Measurements from ENCODE around the gene OSBPL3. TPM values are rescaled to one million over a fixed set of nuclear protein-coding genes. Genes with fewer than 3 reads are reported as not detected.

OSBPL3 gene
- total and polyA plus RNA-seq, 4 donors: 0.28 to 3.0 (median 1.1) TPM

- no peak for DNase-seq (ENCODE audit: low spot score)
- TF ChIP-seq NR2F2 (IDR thresholded peaks at IDR 0.05) (no peak), YY1 (IDR thresholded peaks at IDR 0.05) (no peak), HNF4A (conservative IDR thresholded peaks at IDR 0.05) (no peak), RXRA (IDR thresholded peaks at IDR 0.05) (no peak), HNF4G (IDR thresholded peaks at IDR 0.05) (no peak), GABPA (IDR thresholded peaks at IDR 0.05 in 1 of 2, conservative IDR thresholded peaks at IDR 0.05 in 1 of 2) (no peak), ZBTB33 (IDR thresholded peaks at IDR 0.05) (no peak), JUND (IDR thresholded peaks at IDR 0.05) (no peak), FOXA1 (IDR thresholded peaks at IDR 0.05) (no peak), RAD21 (IDR thresholded peaks at IDR 0.05) (no peak), TAF1 (conservative IDR thresholded peaks at IDR 0.05) (no peak)
- TF ChIP-seq, protein P1, sequence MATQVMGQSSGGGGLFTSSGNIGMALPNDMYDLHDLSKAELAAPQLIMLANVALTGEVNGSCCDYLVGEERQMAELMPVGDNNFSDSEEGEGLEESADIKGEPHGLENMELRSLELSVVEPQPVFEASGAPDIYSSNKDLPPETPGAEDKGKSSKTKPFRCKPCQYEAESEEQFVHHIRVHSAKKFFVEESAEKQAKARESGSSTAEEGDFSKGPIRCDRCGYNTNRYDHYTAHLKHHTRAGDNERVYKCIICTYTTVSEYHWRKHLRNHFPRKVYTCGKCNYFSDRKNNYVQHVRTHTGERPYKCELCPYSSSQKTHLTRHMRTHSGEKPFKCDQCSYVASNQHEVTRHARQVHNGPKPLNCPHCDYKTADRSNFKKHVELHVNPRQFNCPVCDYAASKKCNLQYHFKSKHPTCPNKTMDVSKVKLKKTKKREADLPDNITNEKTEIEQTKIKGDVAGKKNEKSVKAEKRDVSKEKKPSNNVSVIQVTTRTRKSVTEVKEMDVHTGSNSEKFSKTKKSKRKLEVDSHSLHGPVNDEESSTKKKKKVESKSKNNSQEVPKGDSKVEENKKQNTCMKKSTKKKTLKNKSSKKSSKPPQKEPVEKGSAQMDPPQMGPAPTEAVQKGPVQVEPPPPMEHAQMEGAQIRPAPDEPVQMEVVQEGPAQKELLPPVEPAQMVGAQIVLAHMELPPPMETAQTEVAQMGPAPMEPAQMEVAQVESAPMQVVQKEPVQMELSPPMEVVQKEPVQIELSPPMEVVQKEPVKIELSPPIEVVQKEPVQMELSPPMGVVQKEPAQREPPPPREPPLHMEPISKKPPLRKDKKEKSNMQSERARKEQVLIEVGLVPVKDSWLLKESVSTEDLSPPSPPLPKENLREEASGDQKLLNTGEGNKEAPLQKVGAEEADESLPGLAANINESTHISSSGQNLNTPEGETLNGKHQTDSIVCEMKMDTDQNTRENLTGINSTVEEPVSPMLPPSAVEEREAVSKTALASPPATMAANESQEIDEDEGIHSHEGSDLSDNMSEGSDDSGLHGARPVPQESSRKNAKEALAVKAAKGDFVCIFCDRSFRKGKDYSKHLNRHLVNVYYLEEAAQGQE (IDR thresholded peaks at IDR 0.05): no peak
- no peaks in the 10 kb centered on the region for H3K27me3 ChIP-seq (ENCODE audit: control insufficient read depth in 4 of 4, insufficient read depth in 4 of 4, low read length in 3 of 4)
- no peaks in the 10 kb centered on the region for H3K36me3 ChIP-seq (ENCODE audit: control insufficient read depth in 4 of 4, insufficient read depth in 3 of 4, low read depth in 1 of 4, low read length in 3 of 4)
- no peak overlapping the region for H3K9ac ChIP-seq (ENCODE audit: low read depth in 1 of 2, low read length in 2 of 2)
- no peak overlapping the region for H3K27ac ChIP-seq (ENCODE audit: low read depth in 1 of 2, low read length in 2 of 2)
- H3K9me3 ChIP-seq (ENCODE audit: control insufficient read depth in 4 of 4, low read length in 3 of 4): no peaks in the 10 kb centered on the region
- H3K4me1 ChIP-seq (ENCODE audit: control insufficient read depth in 4 of 4, insufficient read depth in 4 of 4, low read length in 3 of 4): no peaks in the 10 kb centered on the region
- no peak overlapping the region for H3K4me3 ChIP-seq (ENCODE audit: low read depth in 1 of 3, low read length in 3 of 3)
These were observed 122.4 kb downstream of the OSBPL3 start for GRCh38 chr7:24857623-24858022.

GRCh38 chr7:24854866-24855265, 125.1 kb downstream of the OSBPL3 start:
- no peak for DNase-seq (ENCODE audit: low spot score)
- H3K27me3 ChIP-seq (ENCODE audit: control insufficient read depth in 4 of 4, insufficient read depth in 4 of 4, low read length in 3 of 4): no peaks in the 10 kb centered on the region
- H3K9me3 ChIP-seq (ENCODE audit: control insufficient read depth in 4 of 4, low read length in 3 of 4): no peaks in the 10 kb centered on the region
- 96% methylated on average over 3 of the region's 3 CpGs for WGBS
- no peak overlapping the region for H3K4me3 ChIP-seq (ENCODE audit: low read depth in 1 of 3, low read length in 3 of 3)
- H3K36me3 ChIP-seq (ENCODE audit: control insufficient read depth in 4 of 4, insufficient read depth in 3 of 4, low read depth in 1 of 4, low read length in 3 of 4): no peaks in the 10 kb centered on the region
- H3K9ac ChIP-seq (ENCODE audit: low read depth in 1 of 2, low read length in 2 of 2): no peak overlapping the region
- no peak overlapping the region for H3K27ac ChIP-seq (ENCODE audit: low read depth in 1 of 2, low read length in 2 of 2)
- TF ChIP-seq, protein P1 (IDR thresholded peaks at IDR 0.05): no peak
- TF ChIP-seq, protein P2, sequence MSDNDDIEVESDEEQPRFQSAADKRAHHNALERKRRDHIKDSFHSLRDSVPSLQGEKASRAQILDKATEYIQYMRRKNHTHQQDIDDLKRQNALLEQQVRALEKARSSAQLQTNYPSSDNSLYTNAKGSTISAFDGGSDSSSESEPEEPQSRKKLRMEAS (IDR thresholded peaks at IDR 0.05): no peak
- TF ChIP-seq CTCF (IDR thresholded peaks at IDR 0.05; ENCODE audit: low read depth, low read length, missing input control): no peak
- TF ChIP-seq TAF1 (conservative IDR thresholded peaks at IDR 0.05): no peak
- TF ChIP-seq HNF4G (IDR thresholded peaks at IDR 0.05): no peak
- TF ChIP-seq, protein P3, sequence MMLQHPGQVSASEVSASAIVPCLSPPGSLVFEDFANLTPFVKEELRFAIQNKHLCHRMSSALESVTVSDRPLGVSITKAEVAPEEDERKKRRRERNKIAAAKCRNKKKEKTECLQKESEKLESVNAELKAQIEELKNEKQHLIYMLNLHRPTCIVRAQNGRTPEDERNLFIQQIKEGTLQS (IDR thresholded peaks at IDR 0.05): no peak
- TF ChIP-seq EGR1 (IDR thresholded peaks at IDR 0.05; ENCODE audit: low read depth in 2 of 2): no peak
- no peak for TF ChIP-seq ZBTB33 (IDR thresholded peaks at IDR 0.05)
- TF ChIP-seq HNF4A (conservative IDR thresholded peaks at IDR 0.05): no peak
- TF ChIP-seq RAD21 (IDR thresholded peaks at IDR 0.05): no peak
- no peak for TF ChIP-seq FOXA2 (IDR thresholded peaks at IDR 0.05)
- no peak for TF ChIP-seq SP1 (IDR thresholded peaks at IDR 0.05)
- TF ChIP-seq RXRA (IDR thresholded peaks at IDR 0.05): no peak
- no peak for TF ChIP-seq JUND (IDR thresholded peaks at IDR 0.05)
- no peaks in the 10 kb centered on the region for H3K4me1 ChIP-seq (ENCODE audit: control insufficient read depth in 4 of 4, insufficient read depth in 4 of 4, low read length in 3 of 4)

All from liver (tissue), 9 donors.